CD4-positive, alpha-beta T cell treated with Interferon gamma for 1 hour (primary cell): ENCODE measurements around the gene PHF10.

Experiments used
- DNase-seq: peaks from one replicate; pipeline ENCODE4 v3.0.0-alpha.2; 2020

PHF10 gene

DNA sequence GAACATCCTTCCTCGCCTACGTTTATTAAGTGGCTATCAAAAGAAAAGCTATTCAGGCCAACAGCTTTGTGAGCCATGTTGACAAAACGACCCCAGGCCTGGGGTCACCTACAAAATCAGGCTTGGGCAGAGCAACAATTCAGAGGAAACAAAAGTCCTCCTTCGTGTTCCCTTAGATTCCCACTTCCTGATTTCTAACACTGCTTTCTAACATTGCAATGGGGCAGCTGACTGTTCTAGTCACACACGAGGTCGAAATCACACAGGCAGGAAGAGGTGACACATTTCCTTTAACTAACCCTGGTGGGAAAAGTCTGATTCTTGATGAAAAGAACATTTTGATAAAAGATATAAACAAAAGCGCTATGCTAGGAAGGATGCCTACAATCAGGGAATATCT is 54.4 kb downstream of the PHF10 start:
- no peak for DNase-seq

DNA sequence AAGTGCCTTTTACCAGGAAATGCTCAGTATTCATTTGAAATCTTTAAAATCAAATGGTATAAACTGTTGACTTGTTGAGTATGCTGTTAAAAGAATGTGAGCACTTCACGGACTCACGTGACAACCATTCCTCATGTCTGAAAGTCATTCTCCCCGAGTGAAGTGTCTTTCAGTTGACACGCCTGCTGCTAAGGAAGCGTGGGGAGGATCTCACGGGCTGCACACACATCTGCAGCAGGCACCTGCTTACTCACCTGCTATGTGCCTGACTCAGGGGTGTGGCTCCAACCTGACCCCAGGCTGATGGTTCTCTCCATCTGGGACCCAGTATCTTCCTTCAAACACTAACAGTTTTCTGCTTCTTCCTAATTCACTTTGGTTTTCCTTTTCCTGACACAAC is 55.2 kb downstream of the PHF10 start:
- DNase-seq = no peak

DNA sequence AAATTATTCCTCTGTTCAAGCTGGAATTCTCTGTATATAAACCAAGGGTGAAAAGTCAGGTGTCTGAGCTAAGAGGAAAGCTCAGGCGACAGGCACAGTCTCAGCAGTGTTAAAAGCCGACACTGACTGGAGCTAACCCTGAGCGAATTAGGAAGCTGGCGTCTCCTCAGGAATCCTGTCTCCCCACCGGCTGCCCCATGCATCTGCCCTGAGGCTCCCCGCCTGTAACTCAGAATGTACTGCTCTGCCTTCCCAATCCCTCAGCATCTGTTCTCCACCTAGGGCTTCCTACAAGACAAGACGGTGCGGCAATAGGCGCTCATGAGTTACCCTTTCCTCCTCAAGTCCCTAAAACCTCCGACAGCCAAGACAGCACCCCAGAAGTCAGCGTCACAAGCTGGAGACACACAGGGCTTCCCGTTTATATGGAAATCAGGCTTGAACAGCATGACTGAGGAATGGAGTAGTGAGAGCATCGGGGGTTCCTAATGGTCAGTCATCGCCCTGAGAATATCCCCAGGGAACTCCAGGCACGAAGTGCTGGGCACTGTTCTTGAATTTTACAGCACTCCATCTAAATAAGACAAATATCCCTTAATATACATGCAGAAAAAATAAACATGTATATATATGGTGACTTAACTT is 56.0 kb downstream of the PHF10 start:
- no peak for DNase-seq

DNA sequence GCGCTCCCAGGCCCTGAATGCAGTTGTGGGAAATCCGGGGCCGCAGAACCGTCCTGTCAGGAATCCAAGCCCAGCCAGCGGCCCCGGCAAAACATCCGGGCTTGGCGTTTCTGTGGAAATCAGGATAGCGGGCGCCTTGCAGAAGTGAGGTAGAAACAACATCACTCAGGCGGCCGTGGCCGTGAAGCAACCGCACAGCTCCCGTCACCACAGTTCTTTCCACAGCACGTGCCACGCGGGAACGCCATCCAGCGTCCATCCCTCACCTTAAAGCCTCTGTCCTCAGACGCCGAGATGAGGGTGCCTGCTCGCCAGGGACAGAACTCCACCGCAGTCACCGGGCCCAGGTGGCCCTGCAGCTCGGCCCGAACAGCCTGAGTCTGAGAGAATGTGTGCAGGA is 56.6 kb downstream of the PHF10 start:
- no peak for DNase-seq

DNA sequence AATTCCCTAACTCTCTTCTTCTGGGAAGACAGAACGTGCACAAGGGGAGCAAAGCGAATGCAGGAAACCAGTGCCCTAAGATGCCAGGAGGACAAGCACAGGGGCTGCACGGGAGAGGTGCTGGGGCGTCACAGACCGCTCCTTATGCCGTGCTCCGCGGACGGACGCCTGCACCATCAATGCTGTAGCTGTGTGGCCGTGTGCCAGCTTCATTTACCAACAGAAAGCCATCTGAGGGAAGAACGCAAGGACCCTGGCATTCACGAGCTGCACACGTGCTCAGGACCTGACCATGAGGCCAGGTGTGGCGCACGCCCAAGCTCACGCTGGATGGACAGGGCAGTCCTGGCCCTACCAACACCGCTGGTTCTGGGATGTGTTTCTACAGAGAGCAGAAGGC is 57.9 kb downstream of the PHF10 start:
- no peak for DNase-seq

DNA sequence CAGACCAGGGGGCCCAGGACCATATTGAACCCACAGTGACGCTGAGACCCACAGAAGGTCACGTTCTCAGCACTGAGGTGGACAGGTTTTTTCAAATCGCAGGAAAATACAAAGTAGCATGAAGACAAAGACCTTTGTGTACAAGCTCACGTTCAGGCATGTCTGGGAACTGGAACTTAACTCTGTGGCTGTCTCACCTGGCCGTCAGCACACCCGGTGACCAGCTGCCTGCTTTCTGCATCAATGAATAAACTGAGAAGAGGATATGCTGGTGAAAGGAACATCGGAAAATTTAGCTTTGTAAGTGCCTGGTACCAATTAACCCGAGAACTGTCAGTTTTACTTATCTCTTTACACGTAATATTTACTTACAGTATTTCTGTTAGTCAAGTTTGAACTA is 59.0 kb downstream of the PHF10 start:
- DNase-seq = no peak

DNA sequence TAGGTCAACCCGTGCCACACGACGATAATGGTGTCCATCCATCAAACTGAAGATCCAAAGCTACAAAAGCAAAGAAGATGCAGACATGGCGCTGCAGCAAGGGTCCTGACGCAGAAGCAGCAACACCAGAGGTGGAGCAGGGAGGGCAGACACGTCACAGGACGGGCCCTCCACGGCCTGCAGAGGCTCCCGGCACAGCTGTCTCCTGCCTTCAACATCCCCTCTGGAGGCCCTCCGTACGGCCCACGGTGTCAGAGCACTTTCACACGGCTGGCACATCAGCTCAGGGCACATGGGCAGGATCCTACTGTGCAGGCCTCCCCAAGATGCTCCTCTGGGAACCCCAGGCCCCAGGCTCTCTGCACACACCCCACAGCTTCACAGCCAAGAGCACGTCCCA is 60.1 kb downstream of the PHF10 start:
- DNase-seq = no peak

DNA sequence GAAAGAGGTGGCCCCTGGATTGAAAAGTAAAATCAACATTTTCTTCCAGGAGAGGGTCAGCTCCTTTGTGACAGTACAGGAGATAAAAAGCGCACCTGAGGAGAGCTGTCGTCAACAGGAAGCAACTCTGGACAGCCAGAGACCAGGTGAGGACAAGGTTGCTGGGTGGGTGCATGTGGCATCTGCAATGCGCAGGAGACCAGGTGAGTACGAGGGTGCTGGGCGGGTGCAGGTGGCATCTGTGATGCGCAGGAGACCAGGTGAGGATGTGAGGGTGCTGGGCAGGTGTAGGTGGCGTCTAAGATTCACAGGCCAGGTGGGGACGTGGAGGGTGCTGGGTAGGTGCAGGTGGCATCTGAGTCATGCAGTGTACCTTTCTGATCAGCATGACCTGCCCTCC is 60.8 kb downstream of the PHF10 start:
- DNase-seq = no peak

DNA sequence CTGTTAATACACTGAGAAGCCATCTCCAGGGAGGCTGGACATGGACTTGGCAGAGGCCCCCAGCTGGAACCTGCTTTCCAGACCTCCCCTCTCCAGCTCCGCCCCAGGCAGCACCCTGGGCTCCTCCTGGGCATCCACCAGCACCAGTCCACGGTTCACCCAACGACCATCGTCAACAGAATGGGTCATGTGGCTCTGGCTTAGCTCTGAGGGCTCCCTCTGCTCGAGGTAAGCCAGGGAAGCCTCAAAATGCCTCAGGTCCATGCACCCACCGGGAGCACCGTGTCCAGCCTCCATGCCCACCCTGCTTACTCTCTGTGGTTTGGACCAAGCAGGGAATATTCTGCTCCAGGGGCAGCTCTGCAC is 62.9 kb downstream of the PHF10 start:
- DNase-seq = no peak

DNA sequence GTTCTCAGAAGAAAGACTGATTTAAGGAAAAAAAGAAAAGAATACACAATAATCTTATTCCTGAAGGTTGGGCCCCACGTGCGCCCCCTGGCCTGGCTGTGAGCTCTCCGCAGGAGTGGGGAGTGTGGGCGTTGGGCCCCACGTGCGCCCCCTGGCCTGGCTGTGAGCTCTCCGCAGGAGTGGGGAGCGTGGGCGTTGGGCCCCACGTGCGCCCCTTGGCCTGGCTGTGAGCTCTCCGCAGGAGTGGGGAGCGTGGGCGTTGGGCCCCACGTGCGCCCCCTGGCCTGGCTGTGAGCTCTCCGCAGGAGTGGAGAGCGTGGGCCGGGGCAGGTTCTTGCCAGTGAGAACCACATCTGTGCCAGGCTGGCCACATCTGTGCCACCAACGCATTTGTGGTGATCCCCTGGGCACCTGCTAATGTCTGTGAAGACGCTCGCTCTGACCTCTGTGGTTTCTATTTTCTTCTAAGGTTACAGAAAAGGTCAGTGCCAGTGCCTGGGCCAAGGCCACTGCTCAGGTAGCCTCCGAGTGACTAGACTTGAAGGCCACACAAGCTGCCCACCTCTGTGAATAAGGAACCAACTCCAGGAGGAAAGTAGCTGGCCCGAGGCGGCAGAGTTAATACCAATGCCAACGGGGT is 63.4 kb downstream of the PHF10 start:
- no peak for DNase-seq

DNA sequence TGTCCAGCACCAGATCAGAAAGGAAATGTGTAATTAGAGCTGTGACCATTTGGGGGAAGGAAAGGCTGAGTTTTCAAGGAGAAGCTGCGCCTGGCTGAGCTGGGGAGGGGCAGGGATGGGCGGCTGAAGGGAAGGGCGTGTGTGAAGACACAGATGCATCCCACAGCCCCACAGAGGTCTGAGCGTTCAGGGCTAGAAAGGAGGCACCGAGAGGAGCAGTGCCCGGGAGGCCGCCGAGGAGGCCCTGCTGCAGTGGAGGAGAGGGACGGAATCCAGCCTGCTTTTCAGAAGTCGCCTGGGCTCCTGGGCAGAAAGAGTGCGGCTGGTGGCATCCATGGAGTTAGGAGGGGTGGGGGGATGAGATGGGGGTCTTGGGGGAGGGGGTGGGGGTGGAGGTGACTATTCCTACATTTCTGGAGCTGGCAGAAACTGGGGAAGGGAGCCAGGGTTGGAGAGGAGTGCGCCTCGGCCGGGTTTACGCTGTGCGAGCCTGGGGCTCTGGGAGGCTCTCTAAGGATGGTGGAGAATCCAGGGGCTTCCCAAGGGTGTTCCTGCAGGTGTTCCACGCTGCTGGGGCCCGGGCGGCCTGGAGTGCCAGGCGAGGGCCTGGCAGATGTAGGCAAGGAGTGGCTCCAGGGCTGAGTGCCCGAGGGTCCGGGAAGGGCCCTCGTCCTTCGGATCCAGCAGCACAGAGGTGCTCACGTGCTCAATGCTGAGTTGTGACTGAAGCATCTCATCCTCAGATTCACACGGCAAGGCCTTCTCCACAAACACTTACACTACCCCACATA is 64.3 kb downstream of the PHF10 start:
- DNase-seq = no peak

DNA sequence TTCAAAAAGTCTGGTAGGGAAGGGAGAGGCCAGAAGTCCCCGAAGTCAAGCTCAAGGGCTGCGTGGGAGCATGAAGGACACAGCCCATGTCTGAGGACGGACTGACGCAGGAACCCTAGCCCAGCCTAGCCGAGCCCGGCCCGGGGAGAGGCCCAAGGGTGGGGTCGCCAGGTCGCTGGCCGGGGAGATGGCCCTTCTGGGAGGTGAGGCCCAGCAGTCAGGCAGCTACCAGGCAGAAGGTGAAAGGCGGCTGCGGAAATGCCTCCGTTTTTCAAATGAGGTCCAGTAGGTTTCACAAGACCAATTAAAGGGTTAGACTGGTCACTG is 67.1 kb downstream of the PHF10 start:
- no peak for DNase-seq

DNA sequence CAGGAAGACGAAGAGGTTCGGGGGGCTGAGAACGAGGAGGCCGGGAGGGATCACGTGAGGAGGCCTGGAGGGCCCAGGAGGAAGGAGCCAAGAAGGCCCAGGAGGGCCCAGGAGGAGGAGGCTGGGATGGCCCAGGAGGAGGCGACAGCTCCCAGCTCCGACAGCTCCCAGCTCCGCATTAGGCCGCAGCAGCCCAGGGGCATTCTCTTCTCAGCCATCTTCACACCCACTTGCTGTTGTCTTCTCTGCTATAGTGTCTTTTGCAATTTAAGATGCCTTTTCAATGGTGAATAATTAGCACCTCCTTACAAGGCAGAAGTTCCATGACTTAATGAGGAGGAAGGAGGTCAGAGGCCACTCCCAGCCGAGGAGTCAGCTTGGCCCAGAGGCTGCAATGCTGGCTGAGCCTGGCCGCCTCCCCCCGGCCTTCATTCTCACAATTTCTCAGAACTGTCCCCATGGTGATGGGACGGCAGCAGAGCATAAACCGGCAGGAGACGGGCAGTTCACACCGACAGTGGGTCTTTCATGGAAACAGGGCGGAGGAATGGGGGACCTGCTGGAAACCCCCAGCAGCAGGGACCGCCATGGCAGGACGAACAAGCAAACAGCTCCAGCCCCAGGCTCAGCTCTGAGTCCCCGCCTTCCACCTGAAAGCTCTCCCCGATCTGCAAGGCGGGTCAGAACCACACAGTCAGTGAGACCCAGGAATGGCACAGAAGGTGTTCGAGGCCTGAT is 67.6 kb downstream of the PHF10 start:
- no peak for DNase-seq

DNA sequence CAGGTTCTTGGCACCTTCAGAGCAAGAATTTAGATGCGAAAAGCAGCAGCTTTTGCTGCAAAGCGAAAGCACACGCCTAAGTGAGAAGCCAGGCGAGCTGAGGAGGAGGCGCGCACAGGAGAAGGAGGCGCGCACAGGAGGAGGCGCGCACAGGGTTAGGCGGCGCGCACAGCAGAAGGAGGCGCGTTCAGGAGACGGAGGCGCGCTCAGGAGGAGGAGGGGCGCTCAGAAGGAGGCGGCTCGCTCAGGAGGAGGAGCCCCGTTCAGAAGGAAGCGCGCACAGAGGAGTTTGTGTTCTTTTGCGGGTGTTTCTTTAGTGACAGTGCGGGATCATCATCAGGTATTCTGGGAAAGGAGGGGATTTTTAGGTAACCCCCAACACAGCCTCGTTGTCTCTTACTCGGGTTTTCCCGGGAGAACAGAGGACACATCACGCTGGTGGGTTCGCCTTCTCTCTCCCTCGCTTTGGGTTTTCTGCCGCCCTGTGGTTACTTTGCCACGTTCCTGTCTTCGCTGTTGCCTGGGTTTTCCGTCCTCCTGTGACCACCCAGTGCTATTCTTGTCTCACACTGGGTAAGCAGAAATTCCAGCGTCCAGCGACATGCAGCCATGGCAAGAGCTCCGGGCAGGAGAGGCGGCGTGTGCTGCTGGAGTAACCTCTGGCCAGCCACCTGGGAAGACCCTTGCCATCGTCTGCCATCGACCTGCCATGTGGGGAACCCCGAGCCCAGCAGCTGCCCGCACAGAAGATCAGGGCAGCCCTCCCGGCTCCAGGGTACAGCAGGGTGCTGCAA is 69.5 kb downstream of the PHF10 start:
- DNase-seq = peak; percentile 72
